Fibroblast of skin of left quadriceps (primary cell): Measurements from ENCODE around the gene ZNF230.

Source experiments
- DNase-seq, 2 experiments: peaks; one replicate each; pipeline ENCODE4 v3.0.0-alpha.2; 2013; ENCODE audit warnings: low read depth in 2 of 2

ZNF230 gene

GRCh38 chr19:44002566-44003460, at the start of gene ZNF230:
ZNF230 (plus strand) TSS chr19:44002957; CDS start chr19:44007079, 4,122 bp downstream.
- DNase-seq: peak; percentile 88 to 90

- DNase-seq: no peak
Measured at GRCh38 chr19:43956827-43957226, 45.9 kb upstream of the ZNF230 start.

GRCh38 chr19:43957891-43958290, 44.9 kb upstream of the ZNF230 start:
- DNase-seq: peak; percentile 87 to 88

- DNase-seq: no peak
Measured at GRCh38 chr19:43960411-43960810, 42.3 kb upstream of the ZNF230 start.

GRCh38 chr19:43966079-43966694, 36.6 kb upstream of the ZNF230 start:
- no peak for DNase-seq

GRCh38 chr19:43976732-43977131, 26.0 kb upstream of the ZNF230 start:
- DNase-seq: no peak

GRCh38 chr19:43983544-43983911, 19.2 kb upstream of the ZNF230 start:
- no peak for DNase-seq

- peak; percentile 95 to 96 for DNase-seq
Measured at GRCh38 chr19:43983912-43984686, 18.7 kb upstream of the ZNF230 start, which contains the start of gene ZNF155. ZNF155 (plus strand) TSS chr19:43984188; CDS start chr19:43988544, 4,356 bp downstream.

- no peak for DNase-seq
Measured at GRCh38 chr19:43984687-43985000, 18.1 kb upstream of the ZNF230 start.

GRCh38 chr19:43997631-43998290, 5.0 kb upstream of the ZNF230 start:
- no peak for DNase-seq

GRCh38 chr19:44002212-44002565, 568 bp upstream of the ZNF230 start:
- no peak for DNase-seq

- DNase-seq: no peak
Measured at GRCh38 chr19:44003461-44004009, 778 bp downstream of the ZNF230 start.

GRCh38 chr19:44005973-44006372, 3.2 kb downstream of the ZNF230 start:
- no peak for DNase-seq

GRCh38 chr19:44007473-44007872, 4.7 kb downstream of the ZNF230 start:
- no peak for DNase-seq

GRCh38 chr19:44010468-44010867, 7.7 kb downstream of the ZNF230 start:
- no peak for DNase-seq

GRCh38 chr19:44019498-44019897, 16.7 kb downstream of the ZNF230 start:
- DNase-seq: no peak

- no peak for DNase-seq
Measured at GRCh38 chr19:44021221-44021620, 18.5 kb downstream of the ZNF230 start.

GRCh38 chr19:44024900-44025216, 22.1 kb downstream of the ZNF230 start:
- DNase-seq: no peak

GRCh38 chr19:44025217-44025936, 22.6 kb downstream of the ZNF230 start, which contains the start of gene ZNF222:
ZNF222 (plus strand) TSS chr19:44025379; CDS start chr19:44025437, 58 bp downstream.
- DNase-seq: peak; percentile 78 to 80

GRCh38 chr19:44026622-44027021, 23.9 kb downstream of the ZNF230 start:
- DNase-seq: no peak

GRCh38 chr19:44032001-44032610, 29.3 kb downstream of the ZNF230 start:
- no peak for DNase-seq
